ENCODE measurements around the gene MKKS. TPM values are rescaled to one million over a fixed set of nuclear protein-coding genes. Genes with fewer than 3 reads are reported as not detected.

Gene MKKS
- polyA plus RNA-seq, 1 of the 3 experiments (the other 2 are of a cell fraction), result 10.1 TPM

DNA sequence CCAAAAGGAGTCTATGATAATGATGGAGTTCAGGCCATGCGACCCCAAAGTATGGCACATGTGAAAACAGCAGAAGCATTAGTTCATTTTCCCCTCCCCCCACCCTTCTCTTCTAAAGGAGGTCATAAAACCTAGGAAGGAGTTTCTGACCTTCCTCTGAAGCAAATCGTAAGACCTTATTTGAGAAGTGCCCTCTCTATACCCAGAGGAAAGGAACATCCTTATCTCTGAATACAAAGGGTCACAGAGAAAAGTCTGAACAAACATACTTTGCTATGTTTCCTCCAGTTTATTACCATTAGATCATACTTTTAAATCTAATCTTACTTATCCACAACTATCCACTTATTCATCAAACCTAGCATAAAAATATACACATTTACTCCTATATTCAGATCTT is 49.7 kb upstream of the MKKS start:
- Histone ChIP-seq H3K36me3 (replicated peaks in 1 of 2; ENCODE audit: control insufficient read depth in 1 of 2, insufficient read depth in 2 of 2, low read length in 1 of 2) (no peaks in the 10 kb centered on the region), H3K27ac (ENCODE audit: low read depth in 2 of 2, low read length in 1 of 2) (no peak overlapping the region), H3K9ac (no peak overlapping the region), H3F3A (replicated peaks; ENCODE audit: insufficient read depth) (no peaks in the 10 kb centered on the region), H3K9me2 (no peaks in the 10 kb centered on the region), H3K79me2 (ENCODE audit: insufficient read depth) (no peaks in the 10 kb centered on the region), H2AFZ (ENCODE audit: low read depth) (no peak overlapping the region), H3K4me1 (ENCODE audit: control insufficient read depth in 1 of 2, insufficient read depth in 2 of 2, low read depth in 1 of 2, low read length in 1 of 2) (no peaks in the 10 kb centered on the region; a peak in 1 of 4 replicates), H3K9me3 (no peaks in the 10 kb centered on the region), H3K4me2 (no peak overlapping the region), H3K27me3 (ENCODE audit: insufficient read depth) (no peaks in the 10 kb centered on the region), H4K20me1 (ENCODE audit: insufficient read depth) (no peaks in the 10 kb centered on the region), H3K4me3 (ENCODE audit: low read depth in 2 of 2, low read length in 1 of 2) (no peak overlapping the region)
- WGBS (ENCODE audit: low lambda C conversion rate), result 100% methylated on average over 2 of the region's 2 CpGs
- DNase-seq, result no peak
- ChIA-PET POLR2A (no interaction called here), CTCF (no interaction called here)
- TF ChIP-seq, protein P1, sequence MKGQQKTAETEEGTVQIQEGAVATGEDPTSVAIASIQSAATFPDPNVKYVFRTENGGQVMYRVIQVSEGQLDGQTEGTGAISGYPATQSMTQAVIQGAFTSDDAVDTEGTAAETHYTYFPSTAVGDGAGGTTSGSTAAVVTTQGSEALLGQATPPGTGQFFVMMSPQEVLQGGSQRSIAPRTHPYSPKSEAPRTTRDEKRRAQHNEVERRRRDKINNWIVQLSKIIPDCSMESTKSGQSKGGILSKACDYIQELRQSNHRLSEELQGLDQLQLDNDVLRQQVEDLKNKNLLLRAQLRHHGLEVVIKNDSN (IDR thresholded peaks at IDR 0.05; ENCODE audit: borderline replicate concordance, low read depth), result no peak
- TF ChIP-seq TCF12 (IDR thresholded peaks at IDR 0.05) (no peak), FOSL2 (IDR thresholded peaks at IDR 0.05; ENCODE audit: borderline replicate concordance, low read depth) (no peak), TAF1 (IDR thresholded peaks at IDR 0.05; ENCODE audit: borderline replicate concordance, low read depth, low read length) (no peak), RXRA (IDR thresholded peaks at IDR 0.05; ENCODE audit: borderline replicate concordance, low read depth) (no peak)
- TF ChIP-seq, protein P2, sequence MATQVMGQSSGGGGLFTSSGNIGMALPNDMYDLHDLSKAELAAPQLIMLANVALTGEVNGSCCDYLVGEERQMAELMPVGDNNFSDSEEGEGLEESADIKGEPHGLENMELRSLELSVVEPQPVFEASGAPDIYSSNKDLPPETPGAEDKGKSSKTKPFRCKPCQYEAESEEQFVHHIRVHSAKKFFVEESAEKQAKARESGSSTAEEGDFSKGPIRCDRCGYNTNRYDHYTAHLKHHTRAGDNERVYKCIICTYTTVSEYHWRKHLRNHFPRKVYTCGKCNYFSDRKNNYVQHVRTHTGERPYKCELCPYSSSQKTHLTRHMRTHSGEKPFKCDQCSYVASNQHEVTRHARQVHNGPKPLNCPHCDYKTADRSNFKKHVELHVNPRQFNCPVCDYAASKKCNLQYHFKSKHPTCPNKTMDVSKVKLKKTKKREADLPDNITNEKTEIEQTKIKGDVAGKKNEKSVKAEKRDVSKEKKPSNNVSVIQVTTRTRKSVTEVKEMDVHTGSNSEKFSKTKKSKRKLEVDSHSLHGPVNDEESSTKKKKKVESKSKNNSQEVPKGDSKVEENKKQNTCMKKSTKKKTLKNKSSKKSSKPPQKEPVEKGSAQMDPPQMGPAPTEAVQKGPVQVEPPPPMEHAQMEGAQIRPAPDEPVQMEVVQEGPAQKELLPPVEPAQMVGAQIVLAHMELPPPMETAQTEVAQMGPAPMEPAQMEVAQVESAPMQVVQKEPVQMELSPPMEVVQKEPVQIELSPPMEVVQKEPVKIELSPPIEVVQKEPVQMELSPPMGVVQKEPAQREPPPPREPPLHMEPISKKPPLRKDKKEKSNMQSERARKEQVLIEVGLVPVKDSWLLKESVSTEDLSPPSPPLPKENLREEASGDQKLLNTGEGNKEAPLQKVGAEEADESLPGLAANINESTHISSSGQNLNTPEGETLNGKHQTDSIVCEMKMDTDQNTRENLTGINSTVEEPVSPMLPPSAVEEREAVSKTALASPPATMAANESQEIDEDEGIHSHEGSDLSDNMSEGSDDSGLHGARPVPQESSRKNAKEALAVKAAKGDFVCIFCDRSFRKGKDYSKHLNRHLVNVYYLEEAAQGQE (IDR thresholded peaks at IDR 0.05; ENCODE audit: low read depth, low read length), result no peak

DNA sequence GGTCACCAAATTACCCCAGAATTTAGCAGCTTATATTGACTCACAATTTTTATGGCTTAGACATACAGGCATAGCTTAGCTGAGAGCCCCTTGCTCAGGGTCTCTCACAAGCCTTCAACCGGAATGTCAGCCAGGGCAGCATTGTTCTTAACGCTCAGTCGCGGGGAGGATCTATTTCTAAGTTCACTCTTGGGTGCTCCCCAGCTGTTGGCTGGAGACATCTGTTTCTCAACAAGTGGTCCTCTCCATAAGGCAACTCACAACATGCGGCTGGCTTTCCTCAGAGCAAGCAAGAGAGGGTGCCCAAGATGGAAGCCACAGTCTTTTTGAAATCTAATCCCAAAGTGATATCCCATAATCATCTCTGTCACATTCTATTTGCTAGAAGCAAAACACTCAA is 47.7 kb upstream of the MKKS start:
- Histone ChIP-seq H3K9me2 (no peaks in the 10 kb centered on the region), H3K4me1 (ENCODE audit: control insufficient read depth in 1 of 2, insufficient read depth in 2 of 2, low read depth in 1 of 2, low read length in 1 of 2) (no peaks in the 10 kb centered on the region; a peak in 1 of 4 replicates), H2AFZ (ENCODE audit: low read depth) (no peak overlapping the region), H3K79me2 (ENCODE audit: insufficient read depth) (peaks cover 5% of the 10 kb centered on the region; the same call in 1 of the 2 replicates), H3K4me2 (no peak overlapping the region), H3K4me3 (ENCODE audit: low read depth in 2 of 2, low read length in 1 of 2) (no peak overlapping the region), H4K20me1 (ENCODE audit: insufficient read depth) (no peaks in the 10 kb centered on the region), H3K27me3 (ENCODE audit: insufficient read depth) (no peaks in the 10 kb centered on the region), H3K9me3 (no peaks in the 10 kb centered on the region), H3K9ac (no peak overlapping the region), H3F3A (replicated peaks; ENCODE audit: insufficient read depth) (no peaks in the 10 kb centered on the region), H3K27ac (ENCODE audit: low read depth in 2 of 2, low read length in 1 of 2) (no peak overlapping the region), H3K36me3 (replicated peaks in 1 of 2; ENCODE audit: control insufficient read depth in 1 of 2, insufficient read depth in 2 of 2, low read length in 1 of 2) (no peaks in the 10 kb centered on the region)
- CTCF ChIA-PET, result interaction anchor here (1.3 kb wide), 1 partner anchor 55 kb away, joined by 4 read pairs; no protein-coding TSS in a partner anchor
- TF ChIP-seq, protein P3, sequence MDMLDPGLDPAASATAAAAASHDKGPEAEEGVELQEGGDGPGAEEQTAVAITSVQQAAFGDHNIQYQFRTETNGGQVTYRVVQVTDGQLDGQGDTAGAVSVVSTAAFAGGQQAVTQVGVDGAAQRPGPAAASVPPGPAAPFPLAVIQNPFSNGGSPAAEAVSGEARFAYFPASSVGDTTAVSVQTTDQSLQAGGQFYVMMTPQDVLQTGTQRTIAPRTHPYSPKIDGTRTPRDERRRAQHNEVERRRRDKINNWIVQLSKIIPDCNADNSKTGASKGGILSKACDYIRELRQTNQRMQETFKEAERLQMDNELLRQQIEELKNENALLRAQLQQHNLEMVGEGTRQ (IDR thresholded peaks at IDR 0.05; ENCODE audit: borderline replicate concordance, low read depth, low read length), result no peak
- TF ChIP-seq GABPA (IDR thresholded peaks at IDR 0.05; ENCODE audit: low read depth) (no peak), TAF1 (IDR thresholded peaks at IDR 0.05; ENCODE audit: borderline replicate concordance, low read depth, low read length) (no peak), RFX5 (IDR thresholded peaks at IDR 0.05; ENCODE audit: low read length) (no peak), YY1 (IDR thresholded peaks at IDR 0.05; ENCODE audit: low read depth) (no peak), FOXM1 (IDR thresholded peaks at IDR 0.05; ENCODE audit: low read depth) (no peak), RAD21 (IDR thresholded peaks at IDR 0.05; ENCODE audit: low read length) (no peak)
- TF ChIP-seq, protein P4, sequence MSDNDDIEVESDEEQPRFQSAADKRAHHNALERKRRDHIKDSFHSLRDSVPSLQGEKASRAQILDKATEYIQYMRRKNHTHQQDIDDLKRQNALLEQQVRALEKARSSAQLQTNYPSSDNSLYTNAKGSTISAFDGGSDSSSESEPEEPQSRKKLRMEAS (IDR thresholded peaks at IDR 0.05; ENCODE audit: low read depth), result no peak
- POLR2A ChIA-PET, result no interaction called here
- DNase-seq, result no peak
- 89% methylated on average over 4 of the region's 5 CpGs for WGBS (ENCODE audit: low lambda C conversion rate)
